HG03095 (cell line): ENCODE results near the gene PCDH18.

Experiments used
- ATAC-seq: cut with Tn5 transposase; IDR thresholded peaks from one replicate; pipeline ENCODE4 v1.9.1; 2021; ENCODE audit warnings: moderate library complexity; ENCODE audit not compliant: unreplicated experiment

The PCDH18 gene

GRCh38 chr4:137474711-137475301, 57.5 kb downstream of the PCDH18 start:
- no peak for ATAC-seq

DNA sequence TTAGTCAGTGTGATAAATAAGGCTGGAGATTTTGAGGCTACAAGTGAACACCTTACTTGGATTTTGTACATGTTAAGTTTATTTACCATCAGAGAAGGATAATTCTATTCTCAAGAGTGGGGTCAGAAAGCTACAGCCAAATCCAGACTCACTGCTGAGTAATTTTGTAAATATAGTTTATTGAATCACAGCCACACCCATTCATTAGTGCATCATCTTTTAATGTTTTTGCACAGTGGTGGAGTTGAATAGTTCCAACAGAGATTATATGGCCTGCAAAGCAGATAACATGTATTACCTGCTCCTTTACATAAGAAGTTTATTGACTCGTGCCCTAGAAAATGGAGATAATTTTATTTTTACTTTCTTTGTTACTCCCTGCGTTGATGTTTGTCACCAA, 60.4 kb downstream of the PCDH18 start:
- ATAC-seq, result no peak

DNA sequence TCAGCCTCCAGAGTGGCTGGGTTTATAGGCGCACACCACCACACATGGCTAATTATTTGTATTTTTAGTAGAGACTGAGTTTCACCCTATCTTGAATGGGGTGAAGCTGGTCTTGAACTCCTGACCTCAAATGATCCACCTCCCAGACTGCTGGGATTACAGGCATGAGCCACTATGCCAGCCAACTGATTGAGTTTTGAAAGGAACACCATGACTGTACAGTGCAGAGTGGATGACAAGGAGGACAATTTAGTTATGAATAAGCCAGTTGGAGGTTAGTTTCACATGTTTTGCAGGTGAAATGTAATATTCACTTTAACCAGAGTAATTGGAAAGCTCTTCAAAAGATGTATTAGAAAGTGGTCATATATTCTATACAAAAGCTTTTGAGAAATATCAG, 60.8 kb downstream of the PCDH18 start:
- no peak for ATAC-seq

DNA sequence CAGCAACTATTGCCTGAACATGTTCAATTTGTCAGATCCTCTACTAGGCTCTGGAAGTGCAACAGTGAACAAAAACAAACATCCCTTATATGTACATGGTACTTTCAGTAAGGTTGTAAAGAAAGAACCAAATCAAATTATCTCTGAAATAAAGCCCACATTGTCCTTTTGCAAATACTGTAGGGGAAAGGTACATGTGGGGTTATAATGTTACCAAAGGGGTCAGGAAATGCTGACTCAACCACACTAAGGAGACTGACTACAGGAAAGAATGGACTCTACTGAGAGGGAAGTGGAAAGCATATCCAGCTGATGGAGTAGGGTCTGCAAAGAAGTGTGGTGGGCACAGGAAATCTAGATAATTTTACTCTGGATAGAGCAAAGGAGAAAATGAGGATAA, 61.5 kb downstream of the PCDH18 start:
- ATAC-seq, result no peak
